GM19025 (cell line): ENCODE data around the gene CAPN10.

Experiments
- ATAC-seq: cut with Tn5 transposase; IDR thresholded peaks from one replicate; pipeline ENCODE4 v1.9.1; 2021; ENCODE audit warnings: mild to moderate bottlenecking, low read depth, moderate library complexity; ENCODE audit not compliant: unreplicated experiment

The CAPN10 gene

GRCh38 chr2:240635998-240636547, 49.5 kb downstream of the CAPN10 start:
- ATAC-seq = no peak

GRCh38 chr2:240636563-240637115, 50.1 kb downstream of the CAPN10 start:
- ATAC-seq = no peak

GRCh38 chr2:240637116-240637900, 50.8 kb downstream of the CAPN10 start:
- ATAC-seq = no peak

- ATAC-seq = no peak
Observed at GRCh38 chr2:240637901-240638345, 51.4 kb downstream of the CAPN10 start.

- ATAC-seq = no peak
Observed at GRCh38 chr2:240638512-240639160, 52.1 kb downstream of the CAPN10 start.

GRCh38 chr2:240639566-240639965, 53.0 kb downstream of the CAPN10 start:
- ATAC-seq = no peak

GRCh38 chr2:240640939-240641338, 54.4 kb downstream of the CAPN10 start:
- no peak for ATAC-seq

- no peak for ATAC-seq
Observed at GRCh38 chr2:240642061-240642805, 55.7 kb downstream of the CAPN10 start.

- no peak for ATAC-seq
Observed at GRCh38 chr2:240642806-240643092, 56.2 kb downstream of the CAPN10 start.

GRCh38 chr2:240643093-240643810, 56.7 kb downstream of the CAPN10 start:
- no peak for ATAC-seq

GRCh38 chr2:240643811-240644150, 57.2 kb downstream of the CAPN10 start:
- ATAC-seq = no peak

GRCh38 chr2:240644171-240644651, 57.7 kb downstream of the CAPN10 start:
- ATAC-seq = no peak

GRCh38 chr2:240644859-240645301, 58.3 kb downstream of the CAPN10 start:
- no peak for ATAC-seq

- no peak for ATAC-seq
Observed at GRCh38 chr2:240645346-240645745, 58.8 kb downstream of the CAPN10 start.

- ATAC-seq = no peak
Observed at GRCh38 chr2:240645801-240646175, 59.3 kb downstream of the CAPN10 start.

- no peak for ATAC-seq
Observed at GRCh38 chr2:240646176-240646899, 59.8 kb downstream of the CAPN10 start.

GRCh38 chr2:240646900-240647502, 60.5 kb downstream of the CAPN10 start:
- no peak for ATAC-seq

GRCh38 chr2:240647503-240648154, 61.1 kb downstream of the CAPN10 start:
- no peak for ATAC-seq
